AG08396 (cell line): ENCODE measurements around the gene KRTAP10-7.
"Not testable (repeated sequence)": the region's sequence is repeated elsewhere in the genome, so short reads cannot be mapped to it uniquely, and the experiment has no call there.

Experiments
- DNase-seq: peaks from one replicate; pipeline ENCODE4 v3.0.0; 2012; ENCODE audit warnings: low spot score, mixed read lengths

Gene KRTAP10-7

DNA sequence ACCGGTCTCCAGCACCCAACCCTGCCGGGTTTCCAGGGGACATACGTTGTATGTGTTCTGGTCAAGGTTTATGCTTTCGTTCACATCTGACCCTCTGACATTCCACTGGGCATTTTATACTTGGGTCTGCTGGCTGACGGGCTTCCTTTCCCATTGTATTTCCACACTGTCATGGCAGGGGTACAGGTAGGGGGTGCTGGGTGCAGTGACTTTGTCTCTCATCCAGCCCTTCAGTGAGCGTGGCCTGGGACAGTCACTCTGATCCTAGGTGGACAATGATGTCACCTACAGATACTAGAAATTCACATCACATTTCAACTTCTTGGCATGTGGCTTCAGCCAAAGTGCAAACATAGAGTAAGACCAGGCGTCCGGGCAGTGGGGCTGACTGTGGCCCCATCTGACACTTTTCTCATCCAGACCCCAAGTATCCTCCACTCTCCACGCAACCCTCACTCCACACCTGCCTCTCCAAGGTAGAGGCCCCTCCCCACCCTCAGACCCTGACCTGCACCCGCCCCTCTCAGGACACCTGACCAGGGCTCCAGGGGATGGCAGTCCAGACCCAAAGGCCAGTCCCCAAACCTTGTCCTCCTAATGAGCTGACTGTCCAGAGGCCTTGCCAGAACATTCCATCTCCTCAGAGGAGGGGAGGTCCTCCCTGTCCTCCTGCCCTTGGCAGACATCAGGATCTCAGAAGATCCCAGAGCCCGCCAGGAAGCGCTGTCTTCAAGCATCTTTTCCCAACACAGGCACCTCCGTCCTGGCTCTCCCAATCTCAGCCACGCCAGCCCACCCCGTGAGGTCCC lies 36.0 kb downstream of the KRTAP10-7 start:
- DNase-seq, result no peak

DNA sequence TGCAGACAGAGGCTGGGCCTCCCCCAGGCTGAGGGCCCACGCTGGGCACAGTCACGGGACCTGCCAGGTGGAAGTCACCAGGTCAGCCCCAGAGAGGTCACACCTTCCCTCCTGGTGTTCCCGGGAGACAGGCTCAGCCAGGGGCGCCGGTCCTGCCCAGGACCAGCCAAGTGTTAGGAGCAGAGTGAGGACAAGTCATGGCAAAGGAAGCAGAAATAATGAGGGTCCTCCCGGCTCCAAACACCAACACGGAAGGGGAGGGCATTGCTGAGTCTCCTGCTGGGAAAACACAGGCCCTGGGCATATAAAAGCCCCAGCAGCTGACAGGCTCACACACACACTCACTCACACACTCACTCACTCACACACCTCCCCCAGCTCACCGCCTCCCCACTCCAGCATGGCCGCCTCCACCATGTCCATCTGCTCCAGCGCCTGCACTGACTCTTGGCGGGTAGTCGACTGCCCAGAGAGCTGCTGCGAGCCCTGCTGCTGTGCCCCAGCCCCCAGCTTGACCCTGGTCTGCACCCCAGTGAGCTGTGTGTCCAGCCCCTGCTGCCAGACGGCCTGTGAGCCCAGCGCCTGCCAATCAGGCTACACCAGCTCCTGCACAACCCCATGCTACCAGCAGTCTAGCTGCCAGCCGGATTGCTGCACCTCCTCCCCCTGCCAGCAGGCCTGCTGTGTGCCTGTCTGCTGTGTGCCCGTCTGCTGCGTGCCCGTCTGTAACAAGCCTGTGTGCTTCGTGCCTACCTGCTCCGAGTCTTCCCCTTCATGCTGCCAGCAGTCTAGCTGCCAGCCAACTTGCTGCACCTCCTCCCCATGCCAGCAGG lies 36.8 kb downstream of the KRTAP10-7 start, which contains the start of gene KRTAP10-10:
Gene KRTAP10-10, plus strand, starts transcription at position 339 of the 833 bp plus-strand sequence. Its CDS starts 62 bp downstream, at position 401.
- no peak for DNase-seq

DNA sequence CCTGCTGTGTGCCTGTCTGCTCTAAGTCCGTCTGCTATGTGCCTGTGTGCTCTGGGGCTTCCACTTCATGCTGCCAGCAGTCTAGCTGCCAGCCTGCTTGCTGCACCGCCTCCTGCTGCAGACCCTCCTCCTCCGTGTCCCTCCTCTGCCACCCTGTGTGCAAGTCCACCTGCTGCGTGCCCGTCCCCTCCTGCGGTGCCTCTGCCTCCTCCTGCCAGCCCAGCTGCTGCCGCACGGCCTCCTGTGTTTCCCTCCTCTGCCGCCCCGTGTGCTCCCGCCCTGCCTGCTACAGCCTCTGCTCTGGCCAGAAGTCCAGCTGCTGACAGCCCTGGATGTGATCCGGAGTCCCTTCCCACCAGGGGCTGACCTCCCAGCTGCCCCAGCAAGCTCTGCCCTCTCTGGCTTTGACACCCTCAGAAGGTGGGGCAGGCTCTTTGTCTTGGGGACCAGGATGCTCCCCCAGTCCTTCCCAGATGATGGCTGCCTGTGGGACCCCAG lies 37.5 kb downstream of the KRTAP10-7 start:
- DNase-seq, result not testable (repeated sequence)

DNA sequence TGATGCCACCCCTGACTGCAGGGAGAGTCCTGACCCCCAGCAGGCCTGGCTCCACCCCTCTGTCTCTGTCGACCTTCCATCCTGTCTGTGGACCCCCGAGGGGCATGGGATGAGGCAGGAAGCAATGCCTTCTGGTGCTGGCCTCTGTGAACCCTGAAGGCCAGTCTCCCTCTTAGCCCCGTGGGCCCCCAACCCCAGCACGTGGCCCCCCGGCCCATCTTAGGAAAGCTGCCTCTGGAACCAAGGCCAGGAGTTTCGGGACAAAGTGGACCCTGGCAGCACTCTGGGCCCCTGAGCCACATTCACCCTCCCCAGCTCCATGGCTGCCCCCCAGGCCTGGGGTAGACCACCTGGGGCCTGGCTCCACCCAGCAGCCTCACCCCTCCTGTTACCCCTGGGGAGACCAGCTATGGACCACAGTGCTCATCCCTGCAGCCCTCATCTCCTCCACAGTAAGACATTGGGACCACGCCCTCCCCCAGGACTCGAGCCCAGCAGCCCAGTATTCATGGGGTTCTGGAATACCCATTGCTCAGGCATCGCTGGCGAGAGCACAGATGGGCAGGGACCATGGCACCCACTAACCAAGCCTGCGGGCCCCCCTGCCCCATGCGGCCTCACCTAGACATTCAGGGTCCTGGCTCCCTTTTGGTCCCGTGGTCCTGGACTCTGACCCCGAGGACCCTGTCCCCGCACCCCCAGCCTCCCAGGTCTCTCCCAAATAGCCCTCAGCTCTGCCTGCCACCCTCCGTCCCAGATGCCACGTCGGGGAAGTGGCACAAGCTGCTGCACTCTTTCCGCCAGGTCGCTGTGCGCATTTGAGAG lies 38.3 kb downstream of the KRTAP10-7 start:
- DNase-seq, result not testable (repeated sequence)

DNA sequence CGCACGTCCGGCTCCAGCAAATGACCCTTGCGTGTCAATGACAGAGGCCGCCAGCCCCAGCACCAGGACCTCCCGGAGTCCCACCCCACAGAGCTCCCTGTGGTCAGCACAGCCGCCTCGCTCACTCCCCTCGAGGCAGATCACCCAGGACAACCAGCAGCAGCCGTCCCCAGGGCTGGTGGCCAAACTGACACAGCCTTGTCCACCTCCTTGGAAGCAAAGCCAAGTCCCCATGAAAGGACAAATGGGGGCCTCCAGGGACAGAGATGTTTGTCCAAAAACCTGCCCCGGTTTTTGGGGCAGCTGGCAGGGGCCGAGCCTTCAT lies 38.9 kb downstream of the KRTAP10-7 start:
- no peak for DNase-seq

DNA sequence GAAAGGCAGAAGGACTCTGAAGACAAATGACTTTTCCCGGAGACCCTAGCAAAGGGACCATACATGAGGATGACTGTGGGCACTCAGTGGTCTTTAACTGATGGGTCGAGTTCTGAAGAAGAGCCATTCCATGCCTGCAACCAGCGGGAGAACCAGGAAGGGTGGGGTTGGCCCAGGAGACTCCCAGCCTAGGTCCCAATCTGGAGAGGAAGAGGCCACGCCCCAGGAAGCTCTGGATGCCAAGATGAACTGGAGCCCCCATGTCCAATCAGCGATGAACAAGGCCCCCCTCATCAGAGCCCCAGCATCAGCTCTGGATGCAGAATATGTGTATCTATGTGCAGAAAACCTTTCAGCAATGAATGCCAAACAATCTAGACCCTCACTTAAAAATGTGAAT lies 40.4 kb downstream of the KRTAP10-7 start:
- no peak for DNase-seq

DNA sequence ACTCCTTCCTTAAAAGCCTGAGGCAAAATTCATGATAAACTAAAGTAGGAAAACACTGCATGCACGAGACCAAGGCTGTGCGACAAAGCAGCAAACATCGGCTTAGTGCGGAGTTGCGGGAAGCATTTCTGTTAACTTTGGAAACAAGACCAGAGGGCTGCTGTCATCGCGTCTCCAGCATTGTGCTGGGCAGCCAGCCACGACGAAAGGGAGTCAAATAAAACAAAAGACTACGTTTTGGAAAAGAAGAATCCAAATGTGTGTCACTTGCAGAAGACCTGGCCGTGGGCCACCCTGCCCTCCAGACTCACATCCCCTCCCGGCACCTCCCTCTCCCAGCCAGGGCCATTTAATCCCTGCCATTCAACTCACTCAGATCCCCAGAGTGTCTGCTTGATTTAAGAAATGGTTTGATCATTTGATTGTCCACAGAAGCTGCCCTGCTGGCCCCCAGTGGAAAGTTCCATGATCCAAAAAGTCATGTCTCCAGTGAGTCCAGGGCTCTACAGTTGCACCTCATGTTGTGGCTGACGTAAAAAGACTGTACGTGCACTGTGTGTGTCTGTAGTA lies 43.4 kb downstream of the KRTAP10-7 start:
- DNase-seq, result no peak

DNA sequence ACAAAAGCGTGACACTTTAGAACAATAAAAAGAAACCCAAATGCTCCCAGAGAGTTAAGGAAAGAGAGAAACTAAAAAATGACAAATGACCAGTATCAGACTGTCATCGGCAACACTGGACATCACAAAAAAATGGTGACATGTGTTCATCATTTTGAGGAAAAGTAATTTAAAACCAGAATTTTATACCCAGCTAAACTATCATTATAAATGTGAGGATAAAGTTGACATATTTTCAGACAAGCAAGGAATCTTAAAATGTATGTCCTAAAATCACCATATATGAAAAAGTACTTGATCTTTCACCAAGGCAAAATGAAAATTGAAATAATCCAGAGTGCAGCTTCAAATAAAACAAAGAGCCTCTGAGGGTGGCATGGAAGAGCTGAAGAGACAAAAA lies 44.5 kb downstream of the KRTAP10-7 start:
- DNase-seq, result no peak

DNA sequence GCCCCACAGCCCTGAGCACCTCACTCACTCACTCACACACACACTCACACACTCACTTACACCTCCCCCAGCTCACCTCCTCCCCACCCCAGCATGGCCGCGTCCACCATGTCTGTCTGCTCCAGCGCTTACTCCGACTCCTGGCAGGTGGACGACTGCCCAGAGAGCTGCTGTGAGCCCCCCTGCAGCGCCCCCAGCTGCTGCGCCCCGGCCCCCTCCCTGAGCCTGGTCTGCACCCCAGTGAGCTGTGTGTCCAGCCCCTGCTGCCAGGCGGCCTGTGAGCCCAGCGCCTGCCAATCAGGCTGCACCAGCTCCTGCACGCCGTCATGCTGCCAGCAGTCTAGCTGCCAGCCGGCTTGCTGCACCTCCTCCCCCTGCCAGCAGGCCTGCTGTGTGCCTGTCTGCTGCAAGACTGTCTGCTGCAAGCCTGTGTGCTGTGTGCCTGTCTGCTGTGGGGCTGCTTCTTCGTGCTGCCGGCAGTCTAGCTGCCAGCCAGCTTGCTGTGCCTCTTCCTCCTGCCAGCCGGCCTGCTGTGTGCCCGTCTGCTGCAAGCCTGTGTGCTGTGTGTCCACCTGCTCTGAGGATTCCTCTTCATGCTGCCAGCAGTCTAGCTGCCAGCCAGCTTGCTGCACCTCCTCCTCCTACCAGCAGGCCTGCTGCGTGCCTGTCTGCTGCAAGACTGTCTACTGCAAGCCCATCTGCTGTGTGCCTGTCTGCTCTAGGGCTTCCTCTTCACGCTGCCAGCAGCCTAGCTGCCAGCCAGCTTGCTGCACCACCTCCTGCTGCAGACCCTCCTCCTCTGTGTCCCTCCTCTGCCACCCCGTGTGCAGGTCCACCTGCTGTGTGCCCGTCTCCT lies 46.2 kb downstream of the KRTAP10-7 start, which contains the start of gene KRTAP10-11:
Gene KRTAP10-11, plus strand, starts transcription at position 49 of the 856 bp plus-strand sequence. Its CDS starts 45 bp downstream, at position 94.
- DNase-seq, result not testable (repeated sequence)

DNA sequence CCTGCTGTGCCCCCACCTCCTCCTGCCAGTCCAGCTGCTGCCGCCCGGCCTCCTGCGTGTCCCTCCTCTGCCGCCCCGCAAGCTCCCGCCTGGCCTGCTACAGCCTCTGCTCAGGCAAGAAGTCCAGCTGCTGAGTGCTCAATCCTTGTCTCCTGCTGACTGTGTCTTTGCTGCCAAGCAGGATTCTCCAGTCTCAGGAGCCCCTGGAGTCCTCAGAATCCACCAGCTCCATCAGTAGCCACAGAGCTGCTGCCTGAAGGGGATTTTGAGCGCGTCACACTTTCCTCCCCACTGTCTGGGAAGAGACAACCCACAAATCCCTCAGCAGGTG lies 46.8 kb downstream of the KRTAP10-7 start:
- no peak for DNase-seq

DNA sequence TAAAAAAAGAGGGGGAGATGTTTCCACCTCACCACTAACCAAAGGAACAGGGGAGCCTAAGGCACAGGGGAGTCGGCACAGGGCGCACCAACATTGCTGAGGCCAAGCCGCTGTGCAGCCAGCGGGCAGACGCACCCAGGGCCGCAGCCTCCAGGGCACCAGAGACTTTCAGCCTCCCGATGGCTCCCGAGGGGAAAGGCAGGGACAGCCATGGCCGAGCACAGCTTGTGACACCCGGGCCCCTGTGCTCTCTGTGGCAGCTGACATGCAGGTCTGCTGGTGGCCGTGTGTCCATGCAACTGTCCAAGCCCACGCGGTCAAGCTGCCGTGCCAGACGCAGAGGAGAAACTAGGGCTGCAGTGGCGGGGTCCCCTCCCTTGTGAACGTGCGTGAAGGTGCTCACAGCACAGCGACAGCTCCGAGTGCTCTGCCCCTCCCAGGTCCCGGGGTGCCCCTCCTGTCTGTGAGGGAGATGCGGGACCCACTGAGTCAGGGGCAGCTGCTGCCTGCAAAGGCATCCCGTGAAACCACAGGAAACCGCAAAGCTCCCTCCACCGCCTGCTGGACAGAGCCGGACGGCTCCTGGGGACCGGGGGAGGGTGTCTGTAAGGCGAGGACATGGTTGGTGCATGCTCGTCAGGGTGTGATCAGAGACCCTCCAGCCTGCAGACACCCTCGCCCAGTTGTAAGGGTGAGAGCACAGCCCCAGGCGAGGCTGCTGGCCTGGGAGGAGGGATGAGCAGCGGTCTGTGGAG lies 48.3 kb downstream of the KRTAP10-7 start:
- no peak for DNase-seq

DNA sequence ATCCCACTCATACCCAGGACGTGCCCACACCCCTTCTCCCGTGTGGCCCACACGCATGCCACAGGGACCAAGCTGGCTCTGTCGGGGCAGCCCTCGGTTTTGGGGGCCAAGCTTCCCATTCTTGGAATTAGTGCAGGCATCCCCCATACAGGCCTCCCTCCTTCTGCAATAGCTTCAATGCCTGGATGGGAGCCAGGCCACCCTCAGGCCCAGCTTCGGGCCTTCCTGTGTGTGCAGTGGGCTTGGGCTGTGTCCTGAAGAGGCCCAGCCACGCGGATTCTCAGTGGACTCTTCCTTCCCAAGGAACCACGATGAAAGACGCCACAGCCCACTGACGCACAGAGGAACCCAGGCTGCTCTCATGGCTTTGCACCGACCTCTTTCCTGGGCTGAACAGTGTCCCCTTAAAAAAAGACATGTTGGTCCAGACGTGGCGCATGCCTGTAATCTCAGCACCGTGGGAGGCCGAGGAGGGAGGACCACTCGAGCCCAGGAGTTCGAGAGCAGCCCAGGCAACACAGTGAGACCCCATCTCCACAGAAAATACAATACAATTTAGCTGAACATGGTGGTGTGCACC lies 49.2 kb downstream of the KRTAP10-7 start:
- DNase-seq, result no peak

DNA sequence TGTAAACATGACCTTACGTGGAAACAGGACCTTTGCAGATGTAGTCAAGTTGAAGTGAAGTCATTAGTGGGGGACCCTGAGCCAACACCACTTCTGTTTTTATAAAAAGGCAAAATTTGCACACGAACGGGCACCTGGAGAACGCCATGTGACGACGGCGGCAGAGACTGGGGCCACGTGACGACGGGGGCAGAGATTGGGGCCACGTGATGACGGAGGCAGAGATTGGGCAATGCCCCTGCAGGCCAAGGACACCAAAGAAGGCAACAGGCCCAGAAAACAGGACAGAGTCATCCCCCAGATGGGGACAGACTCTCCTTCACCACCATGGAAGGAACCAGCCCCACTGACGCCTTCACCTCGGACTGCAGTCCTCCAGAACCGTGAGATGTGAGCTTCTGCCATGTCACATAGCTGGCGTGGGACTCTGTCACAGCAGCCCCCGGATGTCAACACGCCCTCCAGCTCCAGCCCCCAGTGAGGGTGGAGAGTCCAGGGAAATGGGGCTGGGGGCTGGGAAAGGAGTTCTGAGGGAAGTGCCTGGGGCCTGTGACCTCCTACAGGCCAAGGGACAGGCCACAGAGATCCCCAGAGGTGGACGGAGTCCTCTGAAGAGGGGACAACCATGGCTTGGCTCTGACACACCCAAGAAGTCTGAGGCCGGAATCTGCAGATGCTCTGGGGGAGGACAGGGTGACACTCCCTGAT lies 50.0 kb downstream of the KRTAP10-7 start:
- no peak for DNase-seq

DNA sequence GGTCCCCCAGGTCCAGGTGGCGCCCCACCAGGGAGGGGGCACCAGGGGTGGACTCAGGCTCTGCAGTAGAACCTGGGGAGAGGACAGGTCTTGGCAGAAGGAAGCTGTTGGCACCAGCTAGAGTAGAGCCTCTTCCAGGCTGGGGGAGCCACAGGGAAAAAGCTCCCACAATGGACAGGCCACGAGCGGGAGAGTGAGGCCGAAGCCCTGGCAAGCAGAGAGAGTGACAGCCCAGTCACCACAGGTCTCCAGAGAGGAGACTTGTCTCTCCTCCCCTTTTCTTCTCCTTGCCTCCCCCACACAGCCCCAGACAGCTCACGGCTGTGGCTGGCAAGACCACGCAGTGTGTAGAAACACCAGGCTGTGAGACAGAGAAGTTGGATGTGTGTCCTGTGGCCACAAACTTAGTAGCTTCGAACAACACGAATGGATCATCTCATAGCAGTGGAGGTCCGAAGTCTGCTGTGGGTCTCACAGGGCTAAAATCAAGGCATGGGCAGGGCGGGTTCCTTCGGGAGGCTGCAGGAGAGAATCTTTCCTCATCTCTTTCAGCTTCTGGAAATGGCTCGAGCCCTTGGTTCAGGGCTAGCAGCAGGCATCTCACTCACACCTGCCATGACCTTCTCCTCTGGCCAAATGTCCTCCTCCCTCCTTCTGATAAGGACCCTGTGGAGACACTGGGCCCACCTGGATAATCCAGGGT lies 50.7 kb downstream of the KRTAP10-7 start:
- DNase-seq, result no peak
